HCT116 (cell line): Measurements from ENCODE around the gene EDEM1. TPM values are rescaled to one million over a fixed set of nuclear protein-coding genes. Genes with fewer than 3 reads are reported as not detected.

Experiments used
- ATAC-seq: fragments of 200-7000 bp; cut with Tn5 transposase; 2 replicates; pipeline ENCODE4 v1.9.1; 2020; ENCODE audit warnings: mild to moderate bottlenecking, moderate library complexity
- BruUV-seq: library from RNA; stranded (reverse); fragments of 400-500 nt; replicated peaks from 2 replicates; lab custom pipeline; 2021; lab: Mats Ljungman, UMichigan
- CTCF ChIA-PET: fragments of 300-600 bp; sonication (Branson Sonifier 250); formaldehyde crosslinking; loops from one replicate; lab custom pipeline; 2021; ENCODE audit warnings: antibody characterized with exemption; lab: Charles Lee
- POLR2A ChIA-PET: fragments of 300-600, 350-600 bp; sonication (Branson Sonifier 250); formaldehyde crosslinking; loops from one replicate; lab custom pipeline; 2021; ENCODE audit warnings: antibody characterized with exemption; lab: Charles Lee
- RAD21 ChIA-PET, 2 experiments: fragments of 300-600 bp; sonication (Branson Sonifier 250); formaldehyde crosslinking; loops; one replicate each; lab custom pipeline; 2023; ENCODE audit warnings: low total read pairs in 2 of 2; ENCODE audit not compliant: uncharacterized antibody in 2 of 2, unreplicated experiment in 2 of 2, low non-redundant PET in 1 of 2; lab: Charles Lee
- DNase-seq: peaks from one replicate; pipeline ENCODE4 v3.0.0-alpha.2; 2010; ENCODE audit warnings: low read depth, low spot score
- H2AFZ ChIP-seq: fragments of 200-600 bp; shearing (Covaris generic), sonication (generic); 2 replicates; pipeline ENCODE4 v1.6.1; 2017; ENCODE audit warnings: low read depth, mixed run types, mixed read lengths, antibody characterized with exemption, low read length; ENCODE audit not compliant: poor library complexity, severe bottlenecking
- H3K27ac ChIP-seq: 2 replicates; pipeline ENCODE4 v1.5.1; 2012; ENCODE audit warnings: low read depth, low read length
- H3K27me3 ChIP-seq: fragments of 200-600 bp; sonication (generic); 2 replicates; pipeline ENCODE4 v1.6.1; 2016; ENCODE audit warnings: mixed run types, low read length, mixed read lengths; ENCODE audit not compliant: insufficient read depth
- H3K36me3 ChIP-seq, 2 experiments: fragments of 200-500 bp in 1 of 2; fragments of 200-600 bp in 1 of 2; sonication (Bioruptor generic) in 1 of 2; sonication (generic) in 1 of 2; 2 replicates each; pipeline versions ENCODE4 v1.5.1 to v1.6.1; 2014 to 2016; ENCODE audit warnings: low read length in 2 of 2, inconsistent platforms in 1 of 2, mixed read lengths in 1 of 2, mixed run types in 1 of 2; ENCODE audit not compliant: insufficient read depth in 2 of 2, control insufficient read depth in 1 of 2
- H3K4me1 ChIP-seq, 2 experiments: fragments of 200-600 bp in 1 of 2; sonication (generic) in 1 of 2; 2 replicates each; pipeline versions ENCODE4 v1.5.1 to v1.6.1; 2012 to 2017; ENCODE audit warnings: low read length in 2 of 2, inconsistent platforms in 1 of 2, mild to moderate bottlenecking in 1 of 2, mixed read lengths in 1 of 2, mixed run types in 1 of 2, moderate library complexity in 1 of 2; ENCODE audit not compliant: insufficient read depth in 2 of 2, control insufficient read depth in 1 of 2
- H3K4me2 ChIP-seq: fragments of 200-600 bp; sonication (generic); 2 replicates; pipeline ENCODE4 v1.6.1; 2017; ENCODE audit warnings: mixed run types, low read length, mixed read lengths
- H3K4me3 ChIP-seq, 2 experiments: fragments of 200-600 bp in 1 of 2; sonication (generic) in 1 of 2; replicated peaks in 1 of 2; 2 replicates each; pipeline ENCODE4 v1.5.1; 2011 to 2016; ENCODE audit warnings: low read length in 2 of 2, control low read depth in 1 of 2, low read depth in 1 of 2, mild to moderate bottlenecking in 1 of 2, mixed read lengths in 1 of 2, mixed run types in 1 of 2
- H3K79me2 ChIP-seq: fragments of 200-600 bp; sonication (generic); 2 replicates; pipeline ENCODE4 v1.6.1; 2017; ENCODE audit warnings: mild to moderate bottlenecking, mixed run types, low read length, moderate library complexity, mixed read lengths; ENCODE audit not compliant: insufficient read depth
- H3K9ac ChIP-seq: fragments of 200-600 bp; sonication (generic); 2 replicates; pipeline ENCODE4 v1.6.1; 2016; ENCODE audit warnings: low read length, mixed read lengths
- H3K9me2 ChIP-seq: fragments of 200-600 bp; sonication (generic), shearing (Covaris generic); 2 replicates; pipeline ENCODE4 v1.6.1; 2017; ENCODE audit warnings: mixed run types, mild to moderate bottlenecking, moderate library complexity; ENCODE audit not compliant: insufficient read depth
- H3K9me3 ChIP-seq, 2 experiments: fragments of 200-500 bp in 1 of 2; fragments of 200-600 bp in 1 of 2; sonication (Bioruptor generic) in 1 of 2; sonication (generic) in 1 of 2; 2 replicates each; pipeline ENCODE4 v1.6.1; 2014 to 2017; ENCODE audit warnings: low read length in 2 of 2, mixed read lengths in 2 of 2, inconsistent platforms in 1 of 2, low read depth in 1 of 2, mild to moderate bottlenecking in 1 of 2, mixed run types in 1 of 2, moderate library complexity in 1 of 2; ENCODE audit not compliant: control insufficient read depth in 1 of 2, insufficient read depth in 1 of 2
- H4K20me1 ChIP-seq: fragments of 200-600 bp; sonication (generic), shearing (Covaris generic); 2 replicates; pipeline ENCODE4 v1.6.1; 2017; ENCODE audit warnings: mixed run types, mild to moderate bottlenecking, moderate library complexity; ENCODE audit not compliant: insufficient read depth
- CBX3 ChIP-seq: IDR thresholded peaks from 2 replicates; pipeline ENCODE4 v1.6.1; 2012; ENCODE audit warnings: low read depth
- ELF1 ChIP-seq: IDR thresholded peaks from 2 replicates; pipeline ENCODE4 v1.6.1; 2012; ENCODE audit warnings: low read depth, borderline replicate concordance
- FOSL1 ChIP-seq: IDR thresholded peaks from 2 replicates; pipeline ENCODE4 v1.6.1; 2012; ENCODE audit warnings: low read depth
- JUND ChIP-seq: IDR thresholded peaks from 2 replicates; pipeline ENCODE4 v1.6.1; 2012
- POLR2A ChIP-seq: IDR thresholded peaks from 2 replicates; pipeline ENCODE4 v1.7.0; 2011; ENCODE audit warnings: borderline replicate concordance; ENCODE audit not compliant: insufficient read depth, insufficient read length; ENCODE audit errors: extremely low read depth
- POLR2AphosphoS5 ChIP-seq: IDR thresholded peaks from 2 replicates; pipeline ENCODE4 v1.6.1; 2011; ENCODE audit warnings: mild to moderate bottlenecking, low read depth, low read length, moderate library complexity
- SIN3A ChIP-seq: IDR thresholded peaks from 2 replicates; pipeline ENCODE4 v1.6.1; 2012; ENCODE audit warnings: low read depth
- SP1 ChIP-seq: IDR thresholded peaks from 2 replicates; pipeline ENCODE4 v1.6.1; 2012; ENCODE audit warnings: low read depth
- SRF ChIP-seq: IDR thresholded peaks from 2 replicates; pipeline ENCODE4 v1.6.1; 2012; ENCODE audit warnings: low read depth
- TCF7L2 ChIP-seq: IDR thresholded peaks from 2 replicates; pipeline ENCODE4 v1.7.0; 2011; ENCODE audit warnings: borderline replicate concordance, inconsistent platforms; ENCODE audit not compliant: insufficient read depth, insufficient read length; ENCODE audit errors: extremely low read depth
- YY1 ChIP-seq: IDR thresholded peaks from 2 replicates; pipeline ENCODE4 v1.6.1; 2011; ENCODE audit warnings: low read length, low read depth, moderate library complexity, mild to moderate bottlenecking; ENCODE audit not compliant: insufficient replicate concordance; ENCODE audit errors: extremely low read depth
- intact Hi-C: fragments of 100-400 bp; cut with micrococcal nuclease; formaldehyde crosslinking; loops from 2 replicates; pipeline ENCODE4 v1.10.0; 2022
- total RNA-seq: library from RNA; stranded (reverse); gene quantifications from one replicate; pipeline ENCODE4 v1.2.1, GENCODE V29; 2021; ENCODE audit not compliant: unreplicated experiment
- TF ChIP-seq, protein P1 (sequence below): IDR thresholded peaks from 2 replicates; pipeline ENCODE4 v1.6.1; 2012; ENCODE audit warnings: low read depth
- TF ChIP-seq, protein P2 (sequence below), 3 experiments: fragments of 200-600 bp in 1 of 3; sonication (generic) in 1 of 3; IDR thresholded peaks in 2 of 3; conservative IDR thresholded peaks in 1 of 3; 2 replicates each; pipeline ENCODE4 v1.5.1; 2012 to 2017; ENCODE audit warnings: low read depth in 2 of 3, low read length in 2 of 3, antibody characterized with exemption in 1 of 3, borderline replicate concordance in 1 of 3, control low read depth in 1 of 3, mild to moderate bottlenecking in 1 of 3, mixed read lengths in 1 of 3, mixed run types in 1 of 3, moderate library complexity in 1 of 3; ENCODE audit not compliant: insufficient read depth in 1 of 3
- TF ChIP-seq, protein P3 (sequence below): IDR thresholded peaks from 2 replicates; pipeline ENCODE4 v1.6.1; 2012

The EDEM1 gene
- total RNA-seq, 1 experiment from 2014 or later: 23.7 TPM

DNA sequence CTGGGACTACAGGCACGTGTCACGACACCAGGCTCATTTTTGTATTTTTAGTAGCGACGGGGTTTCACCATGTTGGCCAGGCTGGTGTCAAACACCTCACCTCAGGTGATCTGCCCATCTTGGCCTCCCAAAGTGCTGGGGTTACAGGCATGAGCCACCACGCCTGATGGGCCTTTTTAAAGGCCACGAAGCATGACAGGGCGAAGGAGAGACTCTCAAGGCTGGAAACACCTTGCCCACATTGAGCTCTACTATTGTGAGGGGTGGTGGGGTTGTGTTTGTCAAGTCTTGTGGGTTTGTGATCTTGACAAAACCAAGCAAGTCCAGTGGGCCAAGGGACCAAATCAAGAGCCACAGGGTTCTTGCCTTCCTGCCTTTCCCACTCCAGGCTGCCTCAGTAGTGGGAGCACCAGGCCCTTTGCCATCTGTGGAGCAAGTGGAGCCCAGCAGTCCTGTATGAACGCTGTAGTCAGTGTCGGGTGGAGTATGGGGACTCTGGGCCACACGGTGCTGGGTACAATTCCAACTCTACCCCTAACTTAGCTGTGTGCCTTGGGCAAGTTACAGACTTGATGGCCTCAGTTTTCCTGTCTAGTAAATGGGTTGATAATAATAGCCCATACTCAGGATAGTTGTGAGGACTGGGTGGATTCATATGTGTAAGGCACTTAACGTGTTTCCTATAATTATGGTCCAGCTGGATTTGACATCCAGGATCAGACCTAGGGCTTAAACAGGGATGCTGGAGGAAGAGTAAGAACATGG, 33.3 kb downstream of the EDEM1 start:
- H2AFZ ChIP-seq: no peak overlapping the region
- ATAC-seq: no peak
- H3K27me3 ChIP-seq: no peaks in the 10 kb centered on the region
- CTCF ChIA-PET: no interaction called here
- H4K20me1 ChIP-seq: no peaks in the 10 kb centered on the region
- intact Hi-C loops: loop anchor here (10.0 kb wide), 1 partner anchor 566 kb away; no protein-coding TSS in a partner anchor
- H3K9me2 ChIP-seq: no peaks in the 10 kb centered on the region
- no peaks in the 10 kb centered on the region for H3K4me1 ChIP-seq
- no peak for TF ChIP-seq CBX3
- TF ChIP-seq, protein P1, sequence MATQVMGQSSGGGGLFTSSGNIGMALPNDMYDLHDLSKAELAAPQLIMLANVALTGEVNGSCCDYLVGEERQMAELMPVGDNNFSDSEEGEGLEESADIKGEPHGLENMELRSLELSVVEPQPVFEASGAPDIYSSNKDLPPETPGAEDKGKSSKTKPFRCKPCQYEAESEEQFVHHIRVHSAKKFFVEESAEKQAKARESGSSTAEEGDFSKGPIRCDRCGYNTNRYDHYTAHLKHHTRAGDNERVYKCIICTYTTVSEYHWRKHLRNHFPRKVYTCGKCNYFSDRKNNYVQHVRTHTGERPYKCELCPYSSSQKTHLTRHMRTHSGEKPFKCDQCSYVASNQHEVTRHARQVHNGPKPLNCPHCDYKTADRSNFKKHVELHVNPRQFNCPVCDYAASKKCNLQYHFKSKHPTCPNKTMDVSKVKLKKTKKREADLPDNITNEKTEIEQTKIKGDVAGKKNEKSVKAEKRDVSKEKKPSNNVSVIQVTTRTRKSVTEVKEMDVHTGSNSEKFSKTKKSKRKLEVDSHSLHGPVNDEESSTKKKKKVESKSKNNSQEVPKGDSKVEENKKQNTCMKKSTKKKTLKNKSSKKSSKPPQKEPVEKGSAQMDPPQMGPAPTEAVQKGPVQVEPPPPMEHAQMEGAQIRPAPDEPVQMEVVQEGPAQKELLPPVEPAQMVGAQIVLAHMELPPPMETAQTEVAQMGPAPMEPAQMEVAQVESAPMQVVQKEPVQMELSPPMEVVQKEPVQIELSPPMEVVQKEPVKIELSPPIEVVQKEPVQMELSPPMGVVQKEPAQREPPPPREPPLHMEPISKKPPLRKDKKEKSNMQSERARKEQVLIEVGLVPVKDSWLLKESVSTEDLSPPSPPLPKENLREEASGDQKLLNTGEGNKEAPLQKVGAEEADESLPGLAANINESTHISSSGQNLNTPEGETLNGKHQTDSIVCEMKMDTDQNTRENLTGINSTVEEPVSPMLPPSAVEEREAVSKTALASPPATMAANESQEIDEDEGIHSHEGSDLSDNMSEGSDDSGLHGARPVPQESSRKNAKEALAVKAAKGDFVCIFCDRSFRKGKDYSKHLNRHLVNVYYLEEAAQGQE: no peak
- TF ChIP-seq YY1: no peak
- no peak for DNase-seq
- BruUV-seq: no TSS peak
- H3K4me2 ChIP-seq: no peak overlapping the region
- H3K4me3 ChIP-seq: no peak overlapping the region
- H3K79me2 ChIP-seq: no peaks in the 10 kb centered on the region
- POLR2A ChIA-PET: no interaction called here
- RAD21 ChIA-PET: no interaction called here
- H3K36me3 ChIP-seq: peaks cover 7 to 8% of the 10 kb centered on the region in 2 experiments; a peak in 3 of 4 replicates
- no peaks in the 10 kb centered on the region for H3K9me3 ChIP-seq
- H3K27ac ChIP-seq: no peak overlapping the region
- no peak overlapping the region for H3K9ac ChIP-seq

DNA sequence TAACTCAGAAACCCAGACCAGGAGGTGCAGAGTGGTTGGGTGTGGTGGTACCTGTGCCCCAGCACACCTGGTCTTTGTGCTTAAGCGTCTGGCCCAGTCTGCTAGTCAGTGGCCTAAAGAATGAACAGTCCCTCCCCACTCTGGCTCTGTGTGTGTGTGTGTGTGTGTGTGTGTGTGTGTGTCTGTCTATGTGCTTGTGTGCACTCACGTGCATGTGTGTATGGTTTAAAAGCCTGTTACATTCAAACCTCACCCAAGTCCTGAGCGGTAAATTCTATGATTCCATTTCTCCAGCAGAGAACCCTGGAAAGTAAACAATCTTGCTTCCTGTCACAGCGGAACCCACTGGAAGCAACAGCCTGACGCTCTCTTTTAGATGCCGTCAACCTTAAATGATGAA, 34.2 kb downstream of the EDEM1 start:
- H2AFZ ChIP-seq: no peak overlapping the region
- BruUV-seq: no TSS peak
- RAD21 ChIA-PET: no interaction called here
- intact Hi-C loops: loop anchor here (10.0 kb wide), 1 partner anchor 567 kb away; no protein-coding TSS in a partner anchor
- peaks cover under 1 to 4% of the 10 kb centered on the region in 2 experiments; a peak in 1 of 4 replicates for H3K36me3 ChIP-seq
- no peak overlapping the region for H3K4me3 ChIP-seq
- no peaks in the 10 kb centered on the region for H3K9me3 ChIP-seq
- no peaks in the 10 kb centered on the region for H3K9me2 ChIP-seq
- no peak for ATAC-seq
- H4K20me1 ChIP-seq: no peaks in the 10 kb centered on the region
- CTCF ChIA-PET: no interaction called here
- DNase-seq: no peak
- no peaks in the 10 kb centered on the region for H3K79me2 ChIP-seq
- no peaks in the 10 kb centered on the region for H3K4me1 ChIP-seq
- POLR2A ChIA-PET: no interaction called here
- no peak overlapping the region for H3K27ac ChIP-seq
- no peak overlapping the region for H3K9ac ChIP-seq
- H3K27me3 ChIP-seq: no peaks in the 10 kb centered on the region
- no peak overlapping the region for H3K4me2 ChIP-seq
- no peak for TF ChIP-seq SIN3A
- TF ChIP-seq SP1: no peak
- no peak for TF ChIP-seq JUND
- no peak for TF ChIP-seq TCF7L2
- TF ChIP-seq, protein P2, sequence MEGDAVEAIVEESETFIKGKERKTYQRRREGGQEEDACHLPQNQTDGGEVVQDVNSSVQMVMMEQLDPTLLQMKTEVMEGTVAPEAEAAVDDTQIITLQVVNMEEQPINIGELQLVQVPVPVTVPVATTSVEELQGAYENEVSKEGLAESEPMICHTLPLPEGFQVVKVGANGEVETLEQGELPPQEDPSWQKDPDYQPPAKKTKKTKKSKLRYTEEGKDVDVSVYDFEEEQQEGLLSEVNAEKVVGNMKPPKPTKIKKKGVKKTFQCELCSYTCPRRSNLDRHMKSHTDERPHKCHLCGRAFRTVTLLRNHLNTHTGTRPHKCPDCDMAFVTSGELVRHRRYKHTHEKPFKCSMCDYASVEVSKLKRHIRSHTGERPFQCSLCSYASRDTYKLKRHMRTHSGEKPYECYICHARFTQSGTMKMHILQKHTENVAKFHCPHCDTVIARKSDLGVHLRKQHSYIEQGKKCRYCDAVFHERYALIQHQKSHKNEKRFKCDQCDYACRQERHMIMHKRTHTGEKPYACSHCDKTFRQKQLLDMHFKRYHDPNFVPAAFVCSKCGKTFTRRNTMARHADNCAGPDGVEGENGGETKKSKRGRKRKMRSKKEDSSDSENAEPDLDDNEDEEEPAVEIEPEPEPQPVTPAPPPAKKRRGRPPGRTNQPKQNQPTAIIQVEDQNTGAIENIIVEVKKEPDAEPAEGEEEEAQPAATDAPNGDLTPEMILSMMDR (IDR thresholded peaks at IDR 0.05 in 2 of 3, conservative IDR thresholded peaks at IDR 0.05 in 1 of 3; ENCODE audit: borderline replicate concordance in 1 of 3, insufficient read depth in 1 of 3, low read depth in 2 of 3, low read length in 2 of 3): no peak
- no peak for TF ChIP-seq POLR2AphosphoS5
- TF ChIP-seq ELF1: no peak
- TF ChIP-seq SRF: no peak
- TF ChIP-seq YY1: no peak
- TF ChIP-seq FOSL1: no peak
- TF ChIP-seq, protein P3, sequence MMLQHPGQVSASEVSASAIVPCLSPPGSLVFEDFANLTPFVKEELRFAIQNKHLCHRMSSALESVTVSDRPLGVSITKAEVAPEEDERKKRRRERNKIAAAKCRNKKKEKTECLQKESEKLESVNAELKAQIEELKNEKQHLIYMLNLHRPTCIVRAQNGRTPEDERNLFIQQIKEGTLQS: no peak
- TF ChIP-seq POLR2A: no peak
